Cardiac fibroblast (primary cell): ENCODE data around the gene CYFIP1.

Experiments
- DNase-seq, 2 donors: peaks; one replicate each; pipeline versions ENCODE4 v3.0.0 to v3.0.0-alpha.2; 2010; ENCODE audit warnings: low read depth in 2 of 2
- H3K4me3 ChIP-seq, 2 donors: replicated peaks in 1 of 2; 1 replicate in 1 of 2; 2 replicates in 1 of 2; pipeline ENCODE4 v1.5.1; 2011; ENCODE audit warnings: low read depth in 2 of 2, low read length in 2 of 2, mild to moderate bottlenecking in 2 of 2, moderate library complexity in 1 of 2
- TF ChIP-seq, protein P1 (sequence below): IDR thresholded peaks from one replicate; pipeline ENCODE4 v1.5.1; 2011; ENCODE audit warnings: low read depth, mild to moderate bottlenecking, low read length, inconsistent platforms

The CYFIP1 gene

DNA sequence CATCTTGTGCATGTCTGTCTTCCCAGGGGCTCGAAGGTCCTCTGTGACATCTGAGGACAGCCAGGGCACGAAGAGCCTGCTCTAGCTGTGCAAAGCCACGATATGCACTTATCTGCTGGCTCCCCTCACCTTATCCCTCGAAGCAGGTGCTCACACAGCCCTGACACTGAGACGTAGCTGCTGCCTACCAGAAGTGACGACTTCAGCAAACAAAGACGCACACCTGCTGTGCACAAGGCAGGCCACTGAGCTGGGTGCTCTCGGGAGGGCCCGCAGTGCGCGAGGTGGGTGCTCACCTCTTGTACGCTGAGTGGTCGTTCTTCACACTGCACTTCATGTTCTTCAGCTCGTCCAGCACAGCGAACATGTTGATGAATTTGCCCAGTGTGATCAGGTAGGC, 37.3 kb downstream of the CYFIP1 start:
- DNase-seq = no peak
- no peak overlapping the region for H3K4me3 ChIP-seq
- TF ChIP-seq, protein P1, sequence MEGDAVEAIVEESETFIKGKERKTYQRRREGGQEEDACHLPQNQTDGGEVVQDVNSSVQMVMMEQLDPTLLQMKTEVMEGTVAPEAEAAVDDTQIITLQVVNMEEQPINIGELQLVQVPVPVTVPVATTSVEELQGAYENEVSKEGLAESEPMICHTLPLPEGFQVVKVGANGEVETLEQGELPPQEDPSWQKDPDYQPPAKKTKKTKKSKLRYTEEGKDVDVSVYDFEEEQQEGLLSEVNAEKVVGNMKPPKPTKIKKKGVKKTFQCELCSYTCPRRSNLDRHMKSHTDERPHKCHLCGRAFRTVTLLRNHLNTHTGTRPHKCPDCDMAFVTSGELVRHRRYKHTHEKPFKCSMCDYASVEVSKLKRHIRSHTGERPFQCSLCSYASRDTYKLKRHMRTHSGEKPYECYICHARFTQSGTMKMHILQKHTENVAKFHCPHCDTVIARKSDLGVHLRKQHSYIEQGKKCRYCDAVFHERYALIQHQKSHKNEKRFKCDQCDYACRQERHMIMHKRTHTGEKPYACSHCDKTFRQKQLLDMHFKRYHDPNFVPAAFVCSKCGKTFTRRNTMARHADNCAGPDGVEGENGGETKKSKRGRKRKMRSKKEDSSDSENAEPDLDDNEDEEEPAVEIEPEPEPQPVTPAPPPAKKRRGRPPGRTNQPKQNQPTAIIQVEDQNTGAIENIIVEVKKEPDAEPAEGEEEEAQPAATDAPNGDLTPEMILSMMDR = no peak

DNA sequence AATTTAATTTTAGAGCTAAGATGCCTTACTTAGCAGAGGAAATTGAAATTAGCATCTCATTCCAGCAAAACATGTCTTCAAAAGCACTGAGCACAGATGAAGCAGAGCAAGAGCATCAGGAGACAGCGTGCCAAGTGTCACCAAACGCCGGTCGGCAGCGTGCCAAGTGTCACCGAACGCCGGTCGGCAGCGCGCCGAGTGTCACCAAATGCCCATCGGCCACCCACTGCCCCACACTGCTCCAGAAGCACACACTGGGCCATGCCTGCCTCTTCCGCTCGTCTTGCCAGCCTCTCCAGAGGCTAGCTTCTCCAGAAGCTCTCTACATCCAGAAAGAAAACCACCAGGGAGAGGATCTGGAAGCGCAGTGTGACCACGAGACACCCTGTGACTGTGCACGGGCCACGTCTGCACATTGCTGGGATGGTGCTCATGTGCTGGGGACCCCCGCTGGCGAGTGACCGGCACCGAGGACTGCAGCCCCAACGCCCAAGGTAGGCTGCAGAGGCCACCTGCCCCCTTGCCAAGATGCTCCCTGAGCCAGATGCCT, 37.8 kb downstream of the CYFIP1 start:
- no peak overlapping the region for H3K4me3 ChIP-seq
- TF ChIP-seq, protein P1 = no peak
- no peak for DNase-seq

GRCh38 chr15:22941179-22941578, 39.0 kb downstream of the CYFIP1 start:
- TF ChIP-seq, protein P1 = no peak
- DNase-seq = no peak
- H3K4me3 ChIP-seq = no peak overlapping the region

GRCh38 chr15:22939652-22940061, 40.5 kb downstream of the CYFIP1 start:
- TF ChIP-seq, protein P1 = no peak
- no peak for DNase-seq
- H3K4me3 ChIP-seq = no peak overlapping the region

- DNase-seq = no peak
- TF ChIP-seq, protein P1 = no peak
- no peak overlapping the region for H3K4me3 ChIP-seq
Observed at GRCh38 chr15:22939051-22939450, 41.1 kb downstream of the CYFIP1 start.

- no peak for DNase-seq
- H3K4me3 ChIP-seq = no peak overlapping the region
- TF ChIP-seq, protein P1 = no peak
Observed at GRCh38 chr15:22936577-22937472, 43.3 kb downstream of the CYFIP1 start.
